Spinal cord (tissue), 10 donors: ENCODE measurements around the gene GNS. TPM values are rescaled to one million over a fixed set of nuclear protein-coding genes. Genes with fewer than 3 reads are reported as not detected.

Experiments
- DNase-seq, 6 donors: peaks; one replicate each; pipeline versions ENCODE4 v3.0.0 to v3.0.0-alpha.2; 2013 to 2015; ENCODE audit warnings: low spot score in 6 of 6, low read depth in 4 of 6
- H3K27ac ChIP-seq: one replicate; pipeline ENCODE4 v1.5.1; 2013; ENCODE audit warnings: low read depth, low read length, control low read depth
- H3K27me3 ChIP-seq: one replicate; pipeline ENCODE4 v1.6.1; 2013; ENCODE audit warnings: low read length; ENCODE audit not compliant: control insufficient read depth, insufficient read depth
- H3K36me3 ChIP-seq: one replicate; pipeline ENCODE4 v1.6.1; 2013; ENCODE audit warnings: low read length; ENCODE audit not compliant: control insufficient read depth, insufficient read depth
- H3K4me1 ChIP-seq: one replicate; pipeline ENCODE4 v1.6.1; 2013; ENCODE audit warnings: low read length; ENCODE audit not compliant: control insufficient read depth, insufficient read depth
- H3K4me3 ChIP-seq: one replicate; pipeline ENCODE4 v1.5.1; 2013; ENCODE audit warnings: low read depth, low read length, control low read depth
- H3K9me3 ChIP-seq: one replicate; pipeline ENCODE4 v1.6.1; 2013; ENCODE audit warnings: low read length; ENCODE audit not compliant: control insufficient read depth, insufficient read depth
- WGBS: methylation state at CpG from one replicate; pipeline ENCODE4 v1.1.5; 2013; ENCODE audit warnings: missing lambda C conversion rate; ENCODE audit not compliant: insufficient coverage; 5-methylcytosine and 5-hydroxymethylcytosine counted together
- polyA plus RNA-seq, 2 donors: library from polyadenylated mRNA; unstranded; fragments of 120-200 nt; gene quantifications; one replicate each; pipeline ENCODE4 v1.2.1, GENCODE V29; 2013; ENCODE audit not compliant: insufficient read length in 2 of 2
- total RNA-seq, 2 donors: library from RNA; depleted of rRNA in 1 of 2; stranded (reverse); fragments of 120-200 nt in 1 of 2; fragments of >200 nt in 1 of 2; gene quantifications; one replicate each; pipeline versions ENCODE4 v1.2.3 to v1.2.4, GENCODE V29; 2013 to 2014
- donor health status: healthy.

GNS gene
- total and polyA plus RNA-seq, 4 donors = 50.0 to 103 (median 74.6) TPM

GRCh38 chr12:64673490-64674169, 85.6 kb downstream of the GNS start:
- Histone ChIP-seq H3K27me3 (no peaks in the 10 kb centered on the region), H3K4me3 (no peak overlapping the region), H3K27ac (peak overlapping the region; percentile 25), H3K36me3 (no peaks in the 10 kb centered on the region), H3K9me3 (no peaks in the 10 kb centered on the region), H3K4me1 (peaks cover 19% of the 10 kb centered on the region)
- DNase-seq = peak in 2 of 6 donors; percentile 28 to 35
- 35% methylated on average over 2 of the region's 9 CpGs for WGBS

- H3K4me3 ChIP-seq = no peak overlapping the region
- H3K4me1 ChIP-seq = peaks cover 19% of the 10 kb centered on the region
- 23% methylated on average over 4 of the region's 8 CpGs for WGBS
- no peaks in the 10 kb centered on the region for H3K36me3 ChIP-seq
- no peaks in the 10 kb centered on the region for H3K27me3 ChIP-seq
- no peaks in the 10 kb centered on the region for H3K9me3 ChIP-seq
- H3K27ac ChIP-seq = no peak overlapping the region
- DNase-seq = peak in 2 of 6 donors; percentile 26 to 41
Measured at GRCh38 chr12:64672925-64673409, 86.2 kb downstream of the GNS start.

- no peaks in the 10 kb centered on the region for H3K9me3 ChIP-seq
- H3K27me3 ChIP-seq = no peaks in the 10 kb centered on the region
- no peak for DNase-seq
- no peak overlapping the region for H3K27ac ChIP-seq
- H3K4me1 ChIP-seq = peaks cover 19% of the 10 kb centered on the region
- H3K4me3 ChIP-seq = no peak overlapping the region
- H3K36me3 ChIP-seq = no peaks in the 10 kb centered on the region
- WGBS = no CpG with 5 or more reads among the region's 4 CpGs
Measured at GRCh38 chr12:64671681-64672080, 87.5 kb downstream of the GNS start.

GRCh38 chr12:64670919-64671639, 88.1 kb downstream of the GNS start:
- H3K4me3 ChIP-seq = no peak overlapping the region
- peaks cover 19% of the 10 kb centered on the region for H3K4me1 ChIP-seq
- DNase-seq = no peak
- WGBS = 75% methylated on average over 4 of the region's 8 CpGs
- H3K27me3 ChIP-seq = no peaks in the 10 kb centered on the region
- H3K36me3 ChIP-seq = no peaks in the 10 kb centered on the region
- no peaks in the 10 kb centered on the region for H3K9me3 ChIP-seq
- H3K27ac ChIP-seq = no peak overlapping the region

DNA sequence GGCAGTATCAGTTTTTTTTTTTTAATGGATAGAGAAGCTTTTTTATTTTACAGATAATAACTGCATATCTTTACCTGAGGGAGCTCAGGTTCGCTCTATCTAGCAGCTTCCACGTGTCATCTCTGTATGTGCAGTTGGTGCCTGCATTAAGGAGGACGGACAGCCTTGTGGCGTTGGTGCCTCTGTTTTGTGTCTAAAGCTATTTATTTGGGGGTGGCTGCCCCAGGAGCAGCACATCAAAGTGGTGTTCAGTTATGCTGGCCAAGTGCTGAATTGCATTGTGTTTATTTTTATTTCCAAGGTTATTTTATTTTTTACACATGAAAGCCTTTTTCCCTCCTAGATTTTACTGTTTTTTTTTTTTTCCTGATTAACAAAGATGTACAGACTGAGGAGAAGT, 89.2 kb downstream of the GNS start:
- no peaks in the 10 kb centered on the region for H3K27me3 ChIP-seq
- H3K36me3 ChIP-seq = no peaks in the 10 kb centered on the region
- 36% methylated on average over 2 of the region's 4 CpGs for WGBS
- no peak overlapping the region for H3K4me3 ChIP-seq
- H3K4me1 ChIP-seq = peaks cover 19% of the 10 kb centered on the region
- H3K9me3 ChIP-seq = no peaks in the 10 kb centered on the region
- no peak overlapping the region for H3K27ac ChIP-seq
- peak in 1 of 6 donors; percentile 23 for DNase-seq

DNA sequence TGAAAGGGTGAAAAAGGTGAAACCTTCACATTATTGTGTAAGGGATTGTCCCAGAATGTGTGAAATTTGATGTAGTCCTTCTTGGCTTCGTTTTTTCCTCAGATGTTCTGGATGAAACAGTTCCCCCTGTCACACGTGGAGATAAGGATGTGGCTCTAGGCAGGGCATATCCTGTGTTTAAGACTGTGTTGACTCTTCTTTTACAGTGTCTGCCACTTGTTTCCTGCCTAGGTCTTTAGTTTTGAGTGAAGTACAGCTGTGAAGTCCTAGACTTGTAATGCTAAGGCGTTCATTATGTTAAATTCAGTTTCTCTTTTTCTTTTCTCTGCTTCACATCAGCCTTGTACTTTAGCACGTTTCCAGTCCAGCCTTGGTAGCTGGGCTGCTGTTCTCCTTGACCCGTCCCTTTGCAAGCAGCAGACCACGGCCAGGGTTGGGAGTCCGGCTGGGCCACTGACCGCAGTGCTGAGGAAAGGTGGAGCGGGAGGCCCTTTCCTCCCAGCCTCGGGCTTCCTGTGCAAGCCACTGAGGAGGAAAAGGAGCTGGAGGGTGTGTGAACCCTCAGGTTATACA, 89.8 kb downstream of the GNS start:
- 51% methylated on average over 2 of the region's 10 CpGs for WGBS
- H3K4me3 ChIP-seq = no peak overlapping the region
- no peaks in the 10 kb centered on the region for H3K27me3 ChIP-seq
- H3K27ac ChIP-seq = peak overlapping the region; percentile 2
- DNase-seq = no peak
- H3K9me3 ChIP-seq = no peaks in the 10 kb centered on the region
- H3K36me3 ChIP-seq = no peaks in the 10 kb centered on the region
- peaks cover 16% of the 10 kb centered on the region for H3K4me1 ChIP-seq

GRCh38 chr12:64667793-64668192, 91.4 kb downstream of the GNS start:
- DNase-seq = no peak
- no peak overlapping the region for H3K27ac ChIP-seq
- H3K36me3 ChIP-seq = no peaks in the 10 kb centered on the region
- no peaks in the 10 kb centered on the region for H3K9me3 ChIP-seq
- no peak overlapping the region for H3K4me3 ChIP-seq
- WGBS = no CpG with 5 or more reads among the region's 2 CpGs
- peaks cover 8% of the 10 kb centered on the region for H3K4me1 ChIP-seq
- no peaks in the 10 kb centered on the region for H3K27me3 ChIP-seq

GRCh38 chr12:64666054-64666914, 92.9 kb downstream of the GNS start:
- Histone ChIP-seq H3K9me3 (no peaks in the 10 kb centered on the region), H3K27ac (no peak overlapping the region), H3K4me1 (peaks cover 3% of the 10 kb centered on the region), H3K4me3 (no peak overlapping the region), H3K36me3 (no peaks in the 10 kb centered on the region), H3K27me3 (no peaks in the 10 kb centered on the region)
- DNase-seq = no peak
- WGBS = 86% methylated on average over 2 of the region's 3 CpGs

DNA sequence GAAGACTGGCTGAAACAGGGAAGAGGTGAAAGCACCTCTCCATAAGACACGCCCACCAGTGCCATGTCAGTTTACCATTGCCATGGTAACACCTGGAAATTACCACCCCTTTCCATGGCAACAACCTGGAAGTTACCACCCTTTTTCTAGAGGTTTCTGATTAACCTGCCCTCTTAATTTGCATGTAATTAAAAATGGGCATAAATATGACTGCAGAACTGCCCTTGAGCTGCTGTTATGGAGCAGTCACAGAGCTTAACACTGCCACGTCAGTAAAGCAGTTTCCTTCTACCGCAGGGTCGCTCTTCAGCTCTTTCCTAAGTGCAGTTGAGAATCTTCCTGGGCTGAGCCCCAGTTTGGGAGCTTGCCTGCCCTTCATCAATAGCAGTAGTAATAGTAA, 93.7 kb downstream of the GNS start:
- H3K4me3 ChIP-seq = no peak overlapping the region
- WGBS = 74% methylated on average over 3 of the region's 4 CpGs

More for the DNA sequence above, 93.7 kb downstream of the GNS start:
- Histone ChIP-seq H3K4me1 (no peaks in the 10 kb centered on the region), H3K9me3 (no peaks in the 10 kb centered on the region), H3K27ac (no peak overlapping the region), H3K36me3 (no peaks in the 10 kb centered on the region), H3K27me3 (no peaks in the 10 kb centered on the region)
- DNase-seq = no peak
